ENCODE measurements around the gene ARHGEF16. TPM values are rescaled to one million over a fixed set of nuclear protein-coding genes. Genes with fewer than 3 reads are reported as not detected.

Gene ARHGEF16
- total RNA-seq, 1 experiment from 2014 or later, result not detected

DNA sequence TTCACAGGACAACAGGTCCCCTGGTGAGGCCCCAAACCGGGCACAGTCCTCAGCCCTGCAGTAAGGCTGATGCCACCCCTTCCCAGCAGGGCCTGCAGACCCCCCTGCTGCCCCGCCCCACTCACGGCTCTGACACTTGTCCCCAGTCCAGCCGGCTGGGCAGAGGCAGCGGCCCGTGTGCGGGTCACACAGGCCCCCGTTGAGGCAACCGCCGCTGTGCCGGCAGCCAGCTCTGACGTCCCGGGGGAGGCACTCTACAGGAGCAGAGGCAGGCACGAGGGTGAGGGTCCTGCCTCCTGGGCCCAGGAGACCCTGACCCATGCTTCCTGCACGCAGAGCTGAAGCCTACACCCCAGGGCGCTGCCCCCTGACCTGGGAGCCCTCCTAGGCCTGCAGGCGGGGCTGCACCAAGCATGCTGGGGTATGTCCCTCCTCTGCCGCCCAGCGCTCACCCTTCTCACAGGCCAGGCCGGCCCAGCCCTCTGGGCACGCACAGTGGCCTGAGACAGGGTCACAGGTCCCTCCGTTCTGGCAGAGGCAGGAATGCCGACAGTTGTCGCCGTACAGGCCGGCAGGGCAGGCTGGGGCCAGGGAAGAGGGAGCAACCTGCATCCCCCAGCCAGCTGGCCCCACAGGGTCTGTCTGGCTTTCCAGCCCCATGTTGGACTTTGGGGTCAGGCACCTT, 43.9 kb downstream of the ARHGEF16 start:
- no peaks in the 10 kb centered on the region; the same call in 1 of the 2 replicates for H4K20me1 ChIP-seq (ENCODE audit: insufficient read depth, low read depth, low read length)
- no peak overlapping the region for H3K4me3 ChIP-seq (ENCODE audit: low read length)
- no peak overlapping the region for H2AFZ ChIP-seq (ENCODE audit: low read length)
- no peaks in the 10 kb centered on the region for H3K36me3 ChIP-seq (ENCODE audit: insufficient read depth, low read length)
- no peaks in the 10 kb centered on the region for H3K4me1 ChIP-seq (ENCODE audit: low read length)
- H3K9me3 ChIP-seq (ENCODE audit: low read length), result no peaks in the 10 kb centered on the region
- no peaks in the 10 kb centered on the region for H3K79me2 ChIP-seq (ENCODE audit: low read length)
- H3K9ac ChIP-seq (ENCODE audit: low read length), result no peak overlapping the region
- no peak overlapping the region for H3K4me2 ChIP-seq (ENCODE audit: low read depth, low read length, poor library complexity, severe bottlenecking)
- no peaks in the 10 kb centered on the region for H3K27me3 ChIP-seq (ENCODE audit: low read length)
- no peaks in the 10 kb centered on the region for H3K9me2 ChIP-seq (replicated peaks; ENCODE audit: insufficient read depth, low read length)
- no peak for DNase-seq
- H3K27ac ChIP-seq (ENCODE audit: low read length), result no peak overlapping the region

DNA sequence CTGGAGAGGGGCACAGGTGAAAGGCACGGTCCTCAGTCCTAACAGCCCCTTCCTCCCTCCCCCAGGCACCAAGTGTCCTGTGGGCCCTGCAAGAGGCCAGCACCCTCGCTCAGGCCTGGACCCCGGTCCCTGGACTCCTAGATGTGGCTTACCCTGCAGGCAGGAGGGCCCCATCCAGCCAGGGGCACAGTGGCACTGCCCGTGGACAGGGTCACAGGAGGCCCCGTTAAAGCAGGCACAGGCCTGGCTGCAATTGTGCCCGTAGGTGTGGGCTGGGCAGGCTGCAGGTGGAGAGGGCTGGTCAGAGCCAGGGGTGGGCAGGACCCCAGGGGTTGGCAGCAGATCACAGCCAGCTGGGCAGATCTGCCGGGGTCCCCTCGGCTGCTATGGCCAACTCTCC, 44.5 kb downstream of the ARHGEF16 start:
- Histone ChIP-seq H3K4me1 (ENCODE audit: low read length) (no peaks in the 10 kb centered on the region), H3K9me2 (replicated peaks; ENCODE audit: insufficient read depth, low read length) (no peaks in the 10 kb centered on the region), H3K79me2 (ENCODE audit: low read length) (no peaks in the 10 kb centered on the region), H3K27ac (ENCODE audit: low read length) (no peak overlapping the region), H2AFZ (ENCODE audit: low read length) (no peak overlapping the region), H3K4me3 (ENCODE audit: low read length) (no peak overlapping the region), H3K4me2 (ENCODE audit: low read depth, low read length, poor library complexity, severe bottlenecking) (no peak overlapping the region), H3K9me3 (ENCODE audit: low read length) (no peaks in the 10 kb centered on the region), H3K36me3 (ENCODE audit: insufficient read depth, low read length) (no peaks in the 10 kb centered on the region), H3K27me3 (ENCODE audit: low read length) (no peaks in the 10 kb centered on the region), H3K9ac (ENCODE audit: low read length) (no peak overlapping the region), H4K20me1 (ENCODE audit: insufficient read depth, low read depth, low read length) (no peaks in the 10 kb centered on the region; the same call in 1 of the 2 replicates)
- DNase-seq, result no peak

DNA sequence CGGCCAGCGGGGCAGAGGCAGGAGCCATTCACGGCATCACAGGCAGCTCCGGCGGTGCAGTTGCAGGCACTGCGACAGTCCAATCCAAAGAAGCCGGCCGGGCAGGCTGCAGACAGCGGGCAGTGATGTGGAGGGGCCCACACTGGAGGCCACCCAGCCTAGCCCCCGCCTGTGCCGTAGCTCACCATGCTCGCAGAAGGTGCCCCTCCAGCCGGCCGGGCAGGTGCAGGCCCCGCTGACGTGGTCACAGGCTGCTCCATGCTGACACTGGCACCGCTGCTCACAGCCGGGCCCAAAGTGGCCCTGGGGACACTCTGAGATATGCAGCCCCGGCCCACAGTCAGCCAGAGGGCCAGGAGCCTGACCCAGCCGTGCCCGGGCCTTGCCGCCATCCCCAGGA, 45.1 kb downstream of the ARHGEF16 start:
- H3K27ac ChIP-seq (ENCODE audit: low read length), result no peak overlapping the region
- no peaks in the 10 kb centered on the region for H3K36me3 ChIP-seq (ENCODE audit: insufficient read depth, low read length)
- H3K27me3 ChIP-seq (ENCODE audit: low read length), result no peaks in the 10 kb centered on the region
- H4K20me1 ChIP-seq (ENCODE audit: insufficient read depth, low read depth, low read length), result no peaks in the 10 kb centered on the region; the same call in 1 of the 2 replicates
- H3K4me3 ChIP-seq (ENCODE audit: low read length), result no peak overlapping the region
- no peaks in the 10 kb centered on the region for H3K9me3 ChIP-seq (ENCODE audit: low read length)
- DNase-seq, result no peak
- H3K9me2 ChIP-seq (replicated peaks; ENCODE audit: insufficient read depth, low read length), result no peaks in the 10 kb centered on the region
- no peaks in the 10 kb centered on the region for H3K79me2 ChIP-seq (ENCODE audit: low read length)
- no peak overlapping the region for H3K4me2 ChIP-seq (ENCODE audit: low read depth, low read length, poor library complexity, severe bottlenecking)
- no peaks in the 10 kb centered on the region for H3K4me1 ChIP-seq (ENCODE audit: low read length)
- H3K9ac ChIP-seq (ENCODE audit: low read length), result no peak overlapping the region
- no peak overlapping the region for H2AFZ ChIP-seq (ENCODE audit: low read length)

DNA sequence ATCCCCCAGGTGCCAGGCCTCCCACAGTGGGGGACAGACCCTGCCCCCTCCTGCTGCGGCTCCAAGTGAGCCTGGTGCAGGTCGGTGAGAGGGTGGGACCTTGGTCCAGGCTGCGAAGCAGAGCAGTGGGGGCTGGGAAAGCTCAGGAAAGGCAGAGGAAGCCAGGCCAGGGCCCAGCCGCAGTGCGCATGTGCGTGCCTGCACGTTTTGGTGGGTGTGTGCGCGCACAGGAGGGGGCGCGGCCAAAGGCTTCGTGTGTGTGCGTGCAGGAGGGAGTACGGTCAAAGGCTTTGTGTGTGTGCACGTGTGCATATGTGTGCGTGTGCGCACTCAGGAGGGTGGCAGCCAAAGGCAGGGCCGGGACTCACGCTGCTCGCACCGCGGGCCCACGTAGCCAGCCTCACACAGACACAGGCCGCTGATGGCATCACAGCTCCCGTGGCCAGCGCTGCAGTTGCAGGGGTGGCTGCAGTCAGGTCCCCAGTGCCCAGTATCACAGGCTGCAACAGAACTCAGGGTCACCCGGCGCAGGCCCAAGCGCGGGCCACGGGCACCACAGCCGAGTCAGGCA, 45.9 kb downstream of the ARHGEF16 start:
- H3K9me2 ChIP-seq (replicated peaks; ENCODE audit: insufficient read depth, low read length), result no peaks in the 10 kb centered on the region
- H3K9me3 ChIP-seq (ENCODE audit: low read length), result no peaks in the 10 kb centered on the region
- H3K27me3 ChIP-seq (ENCODE audit: low read length), result no peaks in the 10 kb centered on the region
- H4K20me1 ChIP-seq (ENCODE audit: insufficient read depth, low read depth, low read length), result no peaks in the 10 kb centered on the region; the same call in 1 of the 2 replicates
- no peak overlapping the region for H3K4me3 ChIP-seq (ENCODE audit: low read length)
- no peaks in the 10 kb centered on the region for H3K4me1 ChIP-seq (ENCODE audit: low read length)
- no peak overlapping the region for H3K27ac ChIP-seq (ENCODE audit: low read length)
- H3K4me2 ChIP-seq (ENCODE audit: low read depth, low read length, poor library complexity, severe bottlenecking), result no peak overlapping the region
- DNase-seq, result no peak
- no peak overlapping the region for H3K9ac ChIP-seq (ENCODE audit: low read length)
- no peaks in the 10 kb centered on the region for H3K36me3 ChIP-seq (ENCODE audit: insufficient read depth, low read length)
- no peak overlapping the region for H2AFZ ChIP-seq (ENCODE audit: low read length)
- no peaks in the 10 kb centered on the region for H3K79me2 ChIP-seq (ENCODE audit: low read length)

DNA sequence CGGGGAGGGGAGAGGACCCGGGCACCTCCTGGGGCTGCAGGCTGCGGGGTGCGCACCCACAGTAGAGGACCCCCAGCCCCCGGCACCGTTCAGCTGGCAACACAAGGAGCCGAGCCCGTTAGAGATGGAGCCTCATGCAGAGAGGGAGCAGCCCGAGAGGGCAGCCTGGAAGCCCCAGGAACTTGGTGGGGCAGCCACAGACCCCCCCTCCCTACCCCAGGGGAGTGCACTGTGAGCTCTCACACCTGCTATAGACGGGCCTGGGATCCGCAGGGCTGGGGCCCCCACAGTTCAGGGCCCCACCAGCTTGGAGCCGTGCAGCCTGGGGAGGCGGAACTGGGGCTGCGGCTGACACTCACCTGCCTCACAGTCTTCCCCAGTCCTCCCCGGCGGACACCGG, 47.0 kb downstream of the ARHGEF16 start:
- Histone ChIP-seq H3K9me2 (replicated peaks; ENCODE audit: insufficient read depth, low read length) (no peaks in the 10 kb centered on the region), H3K4me1 (ENCODE audit: low read length) (no peaks in the 10 kb centered on the region), H3K9ac (ENCODE audit: low read length) (no peak overlapping the region), H3K79me2 (ENCODE audit: low read length) (no peaks in the 10 kb centered on the region), H3K4me3 (ENCODE audit: low read length) (no peak overlapping the region), H3K36me3 (ENCODE audit: insufficient read depth, low read length) (no peaks in the 10 kb centered on the region), H4K20me1 (ENCODE audit: insufficient read depth, low read depth, low read length) (no peaks in the 10 kb centered on the region), H3K27ac (ENCODE audit: low read length) (no peak overlapping the region), H3K4me2 (ENCODE audit: low read depth, low read length, poor library complexity, severe bottlenecking) (no peak overlapping the region), H3K9me3 (ENCODE audit: low read length) (no peaks in the 10 kb centered on the region), H3K27me3 (ENCODE audit: low read length) (no peaks in the 10 kb centered on the region), H2AFZ (ENCODE audit: low read length) (no peak overlapping the region)
- no peak for DNase-seq

DNA sequence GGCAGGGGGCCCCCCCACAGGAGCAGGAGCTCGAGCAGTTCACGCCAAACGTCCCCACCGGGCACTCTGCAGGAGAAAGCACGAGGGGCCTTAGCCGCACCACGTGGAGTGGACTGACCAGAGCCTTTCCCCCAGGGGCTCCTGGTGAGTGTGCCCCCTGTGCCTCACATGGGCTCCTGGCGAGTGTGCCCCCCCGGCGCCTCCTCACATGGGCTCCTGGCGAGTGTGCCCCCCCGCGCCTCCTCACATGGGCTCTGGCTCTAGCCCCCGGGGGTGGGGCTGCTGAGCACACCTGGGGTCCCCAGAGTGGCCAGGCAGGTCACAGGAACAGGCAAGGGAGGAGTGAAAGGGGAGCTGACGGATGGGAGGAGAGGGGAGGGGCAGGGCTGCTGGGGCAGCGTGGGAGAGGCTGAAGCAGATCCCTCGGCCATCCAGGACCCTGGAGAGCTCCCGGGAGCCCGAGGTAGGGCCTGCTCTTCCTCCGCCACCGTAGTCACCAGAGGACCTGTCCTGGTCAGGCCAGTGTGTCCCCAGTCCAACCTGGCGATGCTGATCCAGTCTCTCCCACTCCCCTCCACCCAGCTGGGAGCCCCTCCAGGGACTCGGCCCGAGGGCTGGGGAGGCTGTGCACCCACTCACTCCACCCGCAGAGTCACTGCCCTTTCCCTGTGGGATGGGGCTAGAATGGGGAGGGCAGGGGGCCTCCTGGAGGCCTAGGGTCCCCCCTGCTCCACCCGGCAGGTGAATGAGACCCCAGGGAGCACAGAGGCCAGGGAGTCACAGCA, 47.6 kb downstream of the ARHGEF16 start:
- Histone ChIP-seq H2AFZ (ENCODE audit: low read length) (no peak overlapping the region), H3K4me3 (ENCODE audit: low read length) (no peak overlapping the region), H3K27ac (ENCODE audit: low read length) (no peak overlapping the region), H3K9me3 (ENCODE audit: low read length) (no peaks in the 10 kb centered on the region), H3K79me2 (ENCODE audit: low read length) (no peaks in the 10 kb centered on the region), H3K4me1 (ENCODE audit: low read length) (no peaks in the 10 kb centered on the region), H3K36me3 (ENCODE audit: insufficient read depth, low read length) (no peaks in the 10 kb centered on the region), H3K9me2 (replicated peaks; ENCODE audit: insufficient read depth, low read length) (no peaks in the 10 kb centered on the region), H3K4me2 (ENCODE audit: low read depth, low read length, poor library complexity, severe bottlenecking) (no peak overlapping the region), H3K9ac (ENCODE audit: low read length) (no peak overlapping the region), H4K20me1 (ENCODE audit: insufficient read depth, low read depth, low read length) (no peaks in the 10 kb centered on the region), H3K27me3 (ENCODE audit: low read length) (no peaks in the 10 kb centered on the region)
- peak; percentile 62 for DNase-seq

DNA sequence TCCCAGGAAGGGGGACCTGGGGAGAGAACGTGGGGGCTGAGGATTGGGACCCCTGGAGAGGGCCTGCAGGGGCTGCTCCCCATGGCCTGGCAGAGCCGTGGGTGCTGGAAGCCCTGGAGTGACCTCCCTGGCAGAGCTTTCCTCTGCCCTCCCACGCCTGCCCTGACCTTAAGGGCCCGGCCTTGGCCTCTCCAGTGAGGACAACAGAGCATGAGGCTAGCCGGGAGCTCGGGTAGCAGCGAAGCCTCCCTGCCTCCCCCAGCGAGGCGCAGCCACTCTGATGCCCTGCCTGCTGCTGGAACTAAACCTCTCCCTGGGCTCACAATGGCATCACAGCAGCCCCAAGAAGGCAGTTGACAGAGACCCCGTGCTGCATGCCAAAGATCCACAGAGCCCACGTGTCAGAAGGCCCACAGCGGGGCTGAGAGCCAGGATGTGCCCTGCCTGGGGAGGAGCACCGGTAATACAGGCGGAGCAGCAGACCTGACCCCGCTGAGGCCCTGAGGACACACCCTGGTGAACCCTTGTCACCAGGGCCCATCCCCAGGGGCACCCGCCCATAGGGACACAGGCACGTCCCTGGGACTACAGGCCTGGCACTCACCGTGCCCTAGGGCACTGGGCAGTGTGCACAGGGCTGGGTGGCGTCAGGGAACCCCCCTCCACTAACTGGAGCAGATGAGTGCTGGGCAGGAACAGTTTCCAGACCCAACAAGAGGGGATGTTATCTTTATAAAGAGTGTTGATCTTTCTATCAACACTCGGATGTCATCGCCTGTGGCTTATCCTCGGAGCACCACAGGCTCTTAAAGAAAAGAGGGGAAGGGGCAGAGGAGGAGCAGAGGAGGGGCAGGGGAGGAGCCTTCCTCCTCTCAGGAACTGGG, 48.4 kb downstream of the ARHGEF16 start:
- no peak for DNase-seq
- Histone ChIP-seq H2AFZ (ENCODE audit: low read length) (no peak overlapping the region), H3K27ac (ENCODE audit: low read length) (no peak overlapping the region), H3K79me2 (ENCODE audit: low read length) (no peaks in the 10 kb centered on the region), H3K27me3 (ENCODE audit: low read length) (no peaks in the 10 kb centered on the region), H3K9me3 (ENCODE audit: low read length) (no peaks in the 10 kb centered on the region), H3K36me3 (ENCODE audit: insufficient read depth, low read length) (no peaks in the 10 kb centered on the region), H3K4me2 (ENCODE audit: low read depth, low read length, poor library complexity, severe bottlenecking) (no peak overlapping the region), H3K9ac (ENCODE audit: low read length) (no peak overlapping the region), H3K4me3 (ENCODE audit: low read length) (no peak overlapping the region), H3K9me2 (replicated peaks; ENCODE audit: insufficient read depth, low read length) (no peaks in the 10 kb centered on the region), H4K20me1 (ENCODE audit: insufficient read depth, low read depth, low read length) (no peaks in the 10 kb centered on the region), H3K4me1 (ENCODE audit: low read length) (no peaks in the 10 kb centered on the region)

DNA sequence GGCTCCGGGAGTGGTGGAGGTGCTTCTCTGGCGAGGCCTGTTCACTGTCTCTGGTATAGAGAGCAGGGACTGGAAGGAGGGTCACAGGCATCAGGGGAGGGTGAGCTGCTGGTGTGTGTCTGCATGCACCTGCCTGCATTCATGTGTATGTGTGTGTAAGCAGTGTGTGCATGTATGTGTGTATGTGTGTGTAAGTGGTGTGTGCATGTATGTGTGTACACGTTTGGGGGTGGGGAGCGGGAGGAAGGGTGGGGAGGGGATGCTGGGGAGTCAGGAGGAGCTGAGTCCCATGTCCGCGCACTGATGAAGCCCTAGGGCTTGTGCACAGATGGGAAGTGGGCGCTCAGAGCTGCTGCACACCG, 49.0 kb downstream of the ARHGEF16 start:
- Histone ChIP-seq H3K4me3 (ENCODE audit: low read length) (no peak overlapping the region), H3K9ac (ENCODE audit: low read length) (no peak overlapping the region), H3K36me3 (ENCODE audit: insufficient read depth, low read length) (no peaks in the 10 kb centered on the region), H4K20me1 (ENCODE audit: insufficient read depth, low read depth, low read length) (no peaks in the 10 kb centered on the region), H3K79me2 (ENCODE audit: low read length) (no peaks in the 10 kb centered on the region), H2AFZ (ENCODE audit: low read length) (no peak overlapping the region), H3K9me3 (ENCODE audit: low read length) (no peaks in the 10 kb centered on the region), H3K27me3 (ENCODE audit: low read length) (no peaks in the 10 kb centered on the region), H3K27ac (ENCODE audit: low read length) (no peak overlapping the region), H3K4me1 (ENCODE audit: low read length) (no peaks in the 10 kb centered on the region), H3K4me2 (ENCODE audit: low read depth, low read length, poor library complexity, severe bottlenecking) (no peak overlapping the region), H3K9me2 (replicated peaks; ENCODE audit: insufficient read depth, low read length) (no peaks in the 10 kb centered on the region)
- no peak for DNase-seq

Data from Karpas-422 (cell line).